WERI-Rb-1 (cell line): ENCODE measurements around the gene EYA2.

Experiments used
- DNase-seq: peaks from one replicate; pipeline ENCODE4 v3.0.0-alpha.2; 2020
- H3K27ac ChIP-seq: fragments of 250-450 bp; sonication (Bioruptor Pico); 2 replicates; pipeline ENCODE4 v1.5.1; 2020; ENCODE audit warnings: mild to moderate bottlenecking, moderate library complexity
- H3K27me3 ChIP-seq: fragments of 250-450 bp; sonication (Bioruptor Pico); 2 replicates; pipeline ENCODE4 v1.5.1; 2021; ENCODE audit warnings: mild to moderate bottlenecking, low read depth, moderate library complexity; ENCODE audit not compliant: insufficient read depth, severe bottlenecking
- H3K36me3 ChIP-seq: fragments of 250-450 bp; sonication (Bioruptor Pico); 2 replicates; pipeline ENCODE4 v1.5.1; 2020; ENCODE audit warnings: mild to moderate bottlenecking, moderate library complexity
- H3K4me3 ChIP-seq: 2 replicates; pipeline ENCODE4 v1.5.1; 2011; ENCODE audit warnings: low read depth, mild to moderate bottlenecking, control low read depth, low read length
- H3K9me3 ChIP-seq: fragments of 250-450 bp; sonication (Bioruptor Pico); 2 replicates; pipeline ENCODE4 v1.5.1; 2021; ENCODE audit warnings: mild to moderate bottlenecking, moderate library complexity; ENCODE audit not compliant: severe bottlenecking
- CTCF ChIP-seq: IDR thresholded peaks from 2 replicates; pipeline ENCODE4 v1.5.1; 2011; ENCODE audit warnings: low read depth, mild to moderate bottlenecking, control low read depth, inconsistent platforms, low read length

The EYA2 gene

GRCh38 chr20:46903937-46904336, 9.3 kb downstream of the EYA2 start:
- no peak for TF ChIP-seq CTCF
- H3K4me3 ChIP-seq, result no peak overlapping the region
- H3K27ac ChIP-seq, result no peak overlapping the region
- peaks cover 69% of the 10 kb centered on the region for H3K36me3 ChIP-seq
- no peaks in the 10 kb centered on the region for H3K9me3 ChIP-seq
- no peaks in the 10 kb centered on the region for H3K27me3 ChIP-seq
- DNase-seq, result no peak

- H3K4me3 ChIP-seq, result no peak overlapping the region
- H3K27ac ChIP-seq, result no peak overlapping the region
- H3K27me3 ChIP-seq, result no peaks in the 10 kb centered on the region
- TF ChIP-seq CTCF, result no peak
- peaks cover 70% of the 10 kb centered on the region for H3K36me3 ChIP-seq
- DNase-seq, result no peak
- H3K9me3 ChIP-seq, result no peaks in the 10 kb centered on the region
These were observed 10.9 kb downstream of the EYA2 start for GRCh38 chr20:46905364-46906125.

- no peak overlapping the region for H3K27ac ChIP-seq
- H3K27me3 ChIP-seq, result no peaks in the 10 kb centered on the region
- no peaks in the 10 kb centered on the region for H3K9me3 ChIP-seq
- no peak for TF ChIP-seq CTCF
- no peak overlapping the region for H3K4me3 ChIP-seq
- DNase-seq, result no peak
- peaks cover 51% of the 10 kb centered on the region for H3K36me3 ChIP-seq
These were observed 18.8 kb downstream of the EYA2 start for GRCh38 chr20:46913329-46914044.

GRCh38 chr20:46914789-46915379, 20.2 kb downstream of the EYA2 start:
- no peak overlapping the region for H3K27ac ChIP-seq
- DNase-seq, result no peak
- H3K36me3 ChIP-seq, result peaks cover 55% of the 10 kb centered on the region
- H3K4me3 ChIP-seq, result no peak overlapping the region
- TF ChIP-seq CTCF, result no peak
- no peaks in the 10 kb centered on the region for H3K9me3 ChIP-seq
- H3K27me3 ChIP-seq, result no peaks in the 10 kb centered on the region

- H3K9me3 ChIP-seq, result no peaks in the 10 kb centered on the region
- TF ChIP-seq CTCF, result no peak
- no peak for DNase-seq
- H3K27me3 ChIP-seq, result no peaks in the 10 kb centered on the region
- no peak overlapping the region for H3K27ac ChIP-seq
- no peak overlapping the region for H3K4me3 ChIP-seq
- H3K36me3 ChIP-seq, result peaks cover 47% of the 10 kb centered on the region
These were observed 21.1 kb downstream of the EYA2 start for GRCh38 chr20:46915575-46916257.
